HepG2 (cell line): ENCODE data around the gene TLCD5. TPM values are rescaled to one million over a fixed set of nuclear protein-coding genes. Genes with fewer than 3 reads are reported as not detected.

Experiments
- BHLHE40 ChIP-seq: IDR thresholded peaks from 2 replicates; pipeline ENCODE4 v1.6.1; 2011; ENCODE audit warnings: low read length, improper control_type of control experiment
- DRAP1 ChIP-seq: IDR thresholded peaks from 2 replicates; pipeline ENCODE4 v1.6.1; 2016; ENCODE audit warnings: missing genetic modification reagents, missing compliant biosample characterization
- HMGA1 ChIP-seq: sonication (generic); formaldehyde crosslinking; conservative IDR thresholded peaks from 2 replicates; pipeline ENCODE4 v1.4.0; 2020; ENCODE audit warnings: missing genetic modification reagents
- MTERF4 ChIP-seq: sonication (generic); formaldehyde crosslinking; IDR thresholded peaks from 2 replicates; pipeline ENCODE4 v1.8.0; 2023; ENCODE audit warnings: mild to moderate bottlenecking, missing genetic modification reagents
- ONECUT2 ChIP-seq: sonication (generic); formaldehyde crosslinking; IDR thresholded peaks from 2 replicates; pipeline ENCODE4 v1.4.0; 2020; ENCODE audit warnings: missing genetic modification reagents
- PITX1 ChIP-seq: sonication (generic); formaldehyde crosslinking; IDR thresholded peaks from 2 replicates; pipeline ENCODE4 v1.5.1; 2020; ENCODE audit warnings: mild to moderate bottlenecking, missing genetic modification reagents
- REPIN1 ChIP-seq: sonication (generic); formaldehyde crosslinking; IDR thresholded peaks from 2 replicates; pipeline ENCODE4 v1.8.0; 2022; ENCODE audit warnings: missing genetic modification reagents, low read depth, mild to moderate bottlenecking, borderline replicate concordance
- RNF2 ChIP-seq: fragments of 450-650 bp; conservative IDR thresholded peaks from 2 replicates; pipeline ENCODE4 v1.6.1; 2016; ENCODE audit warnings: low read depth
- TAF15 ChIP-seq: fragments of 200-400 bp; formaldehyde crosslinking; IDR thresholded peaks from one replicate; pipeline ENCODE4 v1.6.1; 2018; ENCODE audit warnings: mild to moderate bottlenecking, low read depth, low read length; ENCODE audit not compliant: poor library complexity, severe bottlenecking
- ZBTB38 ChIP-seq: sonication (generic); formaldehyde crosslinking; IDR thresholded peaks from 2 replicates; pipeline ENCODE4 v1.5.1; 2020; ENCODE audit warnings: mild to moderate bottlenecking, missing genetic modification reagents
- ZFP37 ChIP-seq: sonication (generic); formaldehyde crosslinking; IDR thresholded peaks from 2 replicates; pipeline ENCODE4 v1.4.0; 2020; ENCODE audit warnings: missing genetic modification reagents, borderline replicate concordance
- ZNF281 ChIP-seq: sonication (generic); formaldehyde crosslinking; IDR thresholded peaks from 2 replicates; pipeline ENCODE4 v1.4.0; 2020; ENCODE audit warnings: missing genetic modification reagents, borderline replicate concordance
- ZNF446 ChIP-seq: sonication (generic); formaldehyde crosslinking; IDR thresholded peaks from 2 replicates; pipeline ENCODE4 v1.5.0; 2020; ENCODE audit warnings: mild to moderate bottlenecking, missing genetic modification reagents
- ZNF501 ChIP-seq: sonication (generic); formaldehyde crosslinking; IDR thresholded peaks from 2 replicates; pipeline ENCODE4 v1.5.1; 2020; ENCODE audit warnings: mild to moderate bottlenecking, moderate library complexity, missing genetic modification reagents
- ZNF629 ChIP-seq: sonication (generic); formaldehyde crosslinking; conservative IDR thresholded peaks from 2 replicates; pipeline ENCODE4 v1.5.0; 2020; ENCODE audit warnings: missing genetic modification reagents
- ZNF646 ChIP-seq: sonication (generic); formaldehyde crosslinking; IDR thresholded peaks from 2 replicates; pipeline ENCODE4 v1.9.0; 2021; ENCODE audit warnings: mild to moderate bottlenecking, missing genetic modification reagents
- polyA plus RNA-seq, 8 experiments: library from polyadenylated mRNA; depleted of rRNA in 3 of 8; stranded (reverse) in 7 of 8; unstranded in 1 of 8; fragments of >200 nt; fragmentation: Illumina TruSeq in 4 of 8; extraction: Trizol in 4 of 8; gene quantifications; 2 replicates each; pipeline versions ENCODE4 v1.2.1 to v1.2.3, GENCODE V29; 2011 to 2016; ENCODE audit warnings: low read depth in 4 of 8, missing spikeins in 1 of 8, mixed read lengths in 1 of 8; ENCODE audit not compliant: insufficient read depth in 1 of 8
- total RNA-seq, 5 experiments: library from RNA; depleted of rRNA; stranded (reverse); fragments of >200 nt; fragmentation: Illumina TruSeq; extraction: Trizol; gene quantifications; 2 replicates each; pipeline ENCODE4 v1.2.3, GENCODE V29; 2016; ENCODE audit warnings: low read depth in 1 of 5
- TF ChIP-seq, protein P1 (sequence below): conservative IDR thresholded peaks from 2 replicates; pipeline ENCODE4 v1.6.1; 2018; ENCODE audit warnings: missing genetic modification reagents

The TLCD5 gene
- total and polyA plus RNA-seq, 2 of the 13 experiments (the other 11 are each of a cell fraction or from before 2014, with no cell fraction given) = 6.1 to 7.6 TPM

GRCh38 chr11:120335908-120336640, 11.0 kb downstream of the TLCD5 start, which contains the start of gene ARHGEF12 (continued):
- TF ChIP-seq ZNF446 (CRISPR knock-in tag) (no peak), HMGA1 (CRISPR knock-in tag) (no peak), ZNF501 (CRISPR knock-in tag) (peak; percentile 95), TAF15 (peak; percentile 53), DRAP1 (CRISPR knock-in tag) (no peak), ZNF646 (CRISPR knock-in tag) (no peak), PITX1 (peak; percentile 75; the same call in 1 of the 2 replicates), BHLHE40 (0 out of 2 replicates have a peak, but pooled peaks have one; percentile 17), ZFP37 (CRISPR knock-in tag) (no peak), MTERF4 (CRISPR knock-in tag) (no peak), REPIN1 (CRISPR knock-in tag) (peak; percentile 96), ZNF629 (CRISPR knock-in tag) (no peak), ZBTB38 (CRISPR knock-in tag) (peak; percentile 53; the same call in 1 of the 2 replicates), ZNF281 (CRISPR knock-in tag) (0 out of 2 replicates have a peak, but pooled peaks have one; percentile 26), ONECUT2 (no peak), RNF2 (peak; percentile 46; the same call in 1 of the 2 replicates)
- TF ChIP-seq, protein P1, sequence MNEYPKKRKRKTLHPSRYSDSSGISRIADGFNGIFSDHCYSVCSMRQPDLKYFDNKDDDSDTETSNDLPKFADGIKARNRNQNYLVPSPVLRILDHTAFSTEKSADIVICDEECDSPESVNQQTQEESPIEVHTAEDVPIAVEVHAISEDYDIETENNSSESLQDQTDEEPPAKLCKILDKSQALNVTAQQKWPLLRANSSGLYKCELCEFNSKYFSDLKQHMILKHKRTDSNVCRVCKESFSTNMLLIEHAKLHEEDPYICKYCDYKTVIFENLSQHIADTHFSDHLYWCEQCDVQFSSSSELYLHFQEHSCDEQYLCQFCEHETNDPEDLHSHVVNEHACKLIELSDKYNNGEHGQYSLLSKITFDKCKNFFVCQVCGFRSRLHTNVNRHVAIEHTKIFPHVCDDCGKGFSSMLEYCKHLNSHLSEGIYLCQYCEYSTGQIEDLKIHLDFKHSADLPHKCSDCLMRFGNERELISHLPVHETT = peak; percentile 94
